OCI-LY1 (cell line): ENCODE results near the gene ZNF768.

Experiments
- H2AFZ ChIP-seq: fragments of 200-600 bp; sonication (generic), shearing (Covaris generic); 2 replicates; pipeline ENCODE4 v1.6.0; 2014; ENCODE audit warnings: antibody characterized with exemption, mild to moderate bottlenecking, low read length
- H3F3A ChIP-seq: fragments of 200-600 bp; sonication (generic), shearing (Covaris generic); 2 replicates; pipeline ENCODE4 v1.6.0; 2014; ENCODE audit warnings: mild to moderate bottlenecking, antibody characterized with exemption, low read length, moderate library complexity; ENCODE audit not compliant: insufficient read depth
- H3K27ac ChIP-seq: fragments of 200-600 bp; sonication (generic); 2 replicates; pipeline ENCODE4 v1.5.1; 2014; ENCODE audit warnings: low read length, mixed run types, mild to moderate bottlenecking, low read depth; ENCODE audit not compliant: poor library complexity, severe bottlenecking
- H3K27me3 ChIP-seq: fragments of 200-600 bp; sonication (generic); 2 replicates; pipeline ENCODE4 v1.6.0; 2014; ENCODE audit warnings: antibody characterized with exemption, mild to moderate bottlenecking, low read length, moderate library complexity; ENCODE audit not compliant: insufficient read depth
- H3K36me3 ChIP-seq: fragments of 200-600 bp; sonication (generic); 2 replicates; pipeline ENCODE4 v1.6.1; 2014; ENCODE audit warnings: mild to moderate bottlenecking, antibody characterized with exemption, low read length, moderate library complexity, mixed read lengths; ENCODE audit not compliant: insufficient read depth
- H3K4me1 ChIP-seq: fragments of 200-600 bp; sonication (generic); 2 replicates; pipeline ENCODE4 v1.5.1; 2014; ENCODE audit warnings: mild to moderate bottlenecking, low read length, moderate library complexity; ENCODE audit not compliant: insufficient read depth, severe bottlenecking
- H3K4me2 ChIP-seq: fragments of 200-600 bp; sonication (generic), shearing (Covaris generic); 2 replicates; pipeline ENCODE4 v1.6.1; 2014; ENCODE audit warnings: low read length
- H3K4me3 ChIP-seq: fragments of 200-600 bp; sonication (generic); 2 replicates; pipeline ENCODE4 v1.5.1; 2014; ENCODE audit warnings: low read length, low read depth, mild to moderate bottlenecking, mixed read lengths; ENCODE audit not compliant: poor library complexity, severe bottlenecking
- H3K79me2 ChIP-seq: fragments of 200-600 bp; shearing (Covaris generic); 2 replicates; pipeline ENCODE4 v1.6.1; 2016; ENCODE audit warnings: mixed run types, low read length, mixed read lengths; ENCODE audit not compliant: insufficient read depth
- H3K9ac ChIP-seq: fragments of 200-600 bp; sonication (generic), shearing (Covaris generic); 2 replicates; pipeline ENCODE4 v1.6.1; 2014; ENCODE audit warnings: mild to moderate bottlenecking, low read length, mixed read lengths
- H3K9me2 ChIP-seq: fragments of 200-600 bp; sonication (generic), shearing (Covaris generic); 2 replicates; pipeline ENCODE4 v1.6.1; 2014; ENCODE audit warnings: low read depth, mild to moderate bottlenecking, low read length, mixed read lengths
- H3K9me3 ChIP-seq: fragments of 200-600 bp; shearing (Covaris generic); 2 replicates; pipeline ENCODE4 v1.6.1; 2014; ENCODE audit warnings: low read length, mixed read lengths
- H4K20me1 ChIP-seq: fragments of 200-600 bp; sonication (generic), shearing (Covaris generic); 2 replicates; pipeline ENCODE4 v1.6.0; 2016; ENCODE audit warnings: mild to moderate bottlenecking, low read length; ENCODE audit not compliant: insufficient read depth
- EZH2 ChIP-seq: fragments of 200-600 bp; sonication (generic), shearing (Covaris generic); IDR thresholded peaks from 2 replicates; pipeline ENCODE4 v1.8.0; 2017; ENCODE audit warnings: borderline replicate concordance, mixed run types, mild to moderate bottlenecking, antibody characterized with exemption, low read length, moderate library complexity, mixed read lengths
- TF ChIP-seq, protein P1 (sequence below): fragments of 200-600 bp; sonication (generic), shearing (Covaris generic); IDR thresholded peaks from 2 replicates; pipeline ENCODE4 v1.5.1; 2017; ENCODE audit warnings: mild to moderate bottlenecking, antibody characterized with exemption, low read length, moderate library complexity, mixed read lengths

The ZNF768 gene

DNA sequence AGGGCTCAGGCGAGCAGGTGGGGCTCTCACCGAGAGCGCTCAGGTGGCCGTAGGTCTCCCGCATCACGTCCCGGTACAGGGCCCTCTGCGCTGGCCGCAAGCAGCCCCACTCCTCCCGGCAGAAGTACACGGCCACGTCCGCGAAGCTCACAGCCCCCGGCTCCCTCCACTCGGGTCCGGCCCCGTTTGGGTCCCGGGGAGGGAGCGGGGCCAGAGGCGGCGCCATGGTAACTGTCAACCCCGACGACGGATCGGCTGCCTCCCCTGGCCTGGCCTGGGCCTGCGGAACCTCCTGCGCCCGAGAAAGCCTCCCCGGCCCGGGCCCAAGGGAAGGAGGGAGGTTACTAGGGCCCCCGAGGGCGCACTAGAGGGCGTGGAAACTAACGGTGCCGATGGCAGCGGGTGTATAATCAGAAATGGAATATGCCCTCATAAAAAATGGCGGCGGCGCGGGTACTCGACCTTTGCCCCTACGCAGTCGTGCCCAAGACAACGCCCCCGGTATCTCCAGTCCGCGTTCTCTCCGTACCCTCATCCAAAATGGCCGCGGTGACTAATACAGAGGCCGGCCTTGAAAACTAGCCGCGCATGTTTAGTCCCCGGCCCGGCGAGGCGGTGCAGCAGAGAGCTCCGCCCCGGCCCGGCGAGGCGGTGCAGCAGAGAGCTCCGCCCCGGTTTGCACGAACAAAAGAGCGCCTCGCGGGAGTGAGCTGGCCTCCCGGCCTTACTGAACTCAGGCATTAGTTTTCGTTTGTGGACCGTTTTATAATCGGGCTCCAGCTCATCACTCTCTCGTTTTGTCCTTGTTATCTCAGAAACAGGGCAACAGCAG is 31.8 kb upstream of the ZNF768 start, which contains the start of gene ZNF764:
ZNF764 (minus strand) TSS at position 418 of the 832 bp plus-strand sequence; CDS start at position 226, 192 bp downstream.
- H2AFZ ChIP-seq, result no peak within 1 kb of the TSS
- H3K27me3 ChIP-seq, result no peaks in the 10 kb centered on the region
- H4K20me1 ChIP-seq, result no peaks in the 10 kb centered on the region
- peak within 1 kb of the TSS; percentile 61 for H3K4me2 ChIP-seq
- peaks cover 33% of the 10 kb centered on the region for H3K36me3 ChIP-seq
- H3K9me3 ChIP-seq, result no peaks in the 10 kb centered on the region
- H3K9ac ChIP-seq, result peak within 1 kb of the TSS; percentile 93
- H3K79me2 ChIP-seq, result 0 out of 2 replicates have a peak, but pooled peaks cover 4% of the 10 kb centered on the region
- TF ChIP-seq EZH2, result no peak
- TF ChIP-seq, protein P1, sequence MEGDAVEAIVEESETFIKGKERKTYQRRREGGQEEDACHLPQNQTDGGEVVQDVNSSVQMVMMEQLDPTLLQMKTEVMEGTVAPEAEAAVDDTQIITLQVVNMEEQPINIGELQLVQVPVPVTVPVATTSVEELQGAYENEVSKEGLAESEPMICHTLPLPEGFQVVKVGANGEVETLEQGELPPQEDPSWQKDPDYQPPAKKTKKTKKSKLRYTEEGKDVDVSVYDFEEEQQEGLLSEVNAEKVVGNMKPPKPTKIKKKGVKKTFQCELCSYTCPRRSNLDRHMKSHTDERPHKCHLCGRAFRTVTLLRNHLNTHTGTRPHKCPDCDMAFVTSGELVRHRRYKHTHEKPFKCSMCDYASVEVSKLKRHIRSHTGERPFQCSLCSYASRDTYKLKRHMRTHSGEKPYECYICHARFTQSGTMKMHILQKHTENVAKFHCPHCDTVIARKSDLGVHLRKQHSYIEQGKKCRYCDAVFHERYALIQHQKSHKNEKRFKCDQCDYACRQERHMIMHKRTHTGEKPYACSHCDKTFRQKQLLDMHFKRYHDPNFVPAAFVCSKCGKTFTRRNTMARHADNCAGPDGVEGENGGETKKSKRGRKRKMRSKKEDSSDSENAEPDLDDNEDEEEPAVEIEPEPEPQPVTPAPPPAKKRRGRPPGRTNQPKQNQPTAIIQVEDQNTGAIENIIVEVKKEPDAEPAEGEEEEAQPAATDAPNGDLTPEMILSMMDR, result peak; percentile 13; the same call in 1 of the 2 replicates
- 0 out of 2 replicates have a peak, but pooled peaks cover 3% of the 10 kb centered on the region for H3F3A ChIP-seq
- H3K4me3 ChIP-seq, result peak within 1 kb of the TSS; percentile 82
- H3K27ac ChIP-seq, result peak within 1 kb of the TSS; percentile 64
- no peaks in the 10 kb centered on the region for H3K9me2 ChIP-seq
- peaks cover 21% of the 10 kb centered on the region for H3K4me1 ChIP-seq

DNA sequence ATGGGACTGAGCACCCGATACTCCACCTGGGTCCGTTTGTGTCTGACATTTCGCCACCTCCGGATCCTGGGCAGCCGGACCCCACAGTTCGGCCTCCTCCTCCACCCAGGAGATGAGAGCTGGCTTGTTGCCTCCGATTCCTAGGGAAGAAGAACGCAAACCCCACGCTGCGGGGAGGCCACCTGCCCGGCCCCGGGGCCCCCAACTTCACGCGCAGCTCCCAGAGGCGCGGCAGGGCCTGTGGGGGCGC is 31.3 kb upstream of the ZNF768 start:
- TF ChIP-seq, protein P1, result no peak
- TF ChIP-seq EZH2, result no peak
- peak overlapping the region; percentile 82 for H3K4me3 ChIP-seq
- H3K27me3 ChIP-seq, result no peaks in the 10 kb centered on the region
- H3F3A ChIP-seq, result 0 out of 2 replicates have a peak, but pooled peaks cover 3% of the 10 kb centered on the region
- no peak overlapping the region for H2AFZ ChIP-seq
- no peaks in the 10 kb centered on the region for H3K9me2 ChIP-seq
- peak overlapping the region; percentile 93 for H3K9ac ChIP-seq
- peak overlapping the region; percentile 64 for H3K27ac ChIP-seq
- no peaks in the 10 kb centered on the region for H3K9me3 ChIP-seq
- peak overlapping the region; percentile 61 for H3K4me2 ChIP-seq
- H3K79me2 ChIP-seq, result 0 out of 2 replicates have a peak, but pooled peaks cover 4% of the 10 kb centered on the region
- H3K4me1 ChIP-seq, result peaks cover 21% of the 10 kb centered on the region
- H3K36me3 ChIP-seq, result peaks cover 38% of the 10 kb centered on the region
- no peaks in the 10 kb centered on the region for H4K20me1 ChIP-seq

DNA sequence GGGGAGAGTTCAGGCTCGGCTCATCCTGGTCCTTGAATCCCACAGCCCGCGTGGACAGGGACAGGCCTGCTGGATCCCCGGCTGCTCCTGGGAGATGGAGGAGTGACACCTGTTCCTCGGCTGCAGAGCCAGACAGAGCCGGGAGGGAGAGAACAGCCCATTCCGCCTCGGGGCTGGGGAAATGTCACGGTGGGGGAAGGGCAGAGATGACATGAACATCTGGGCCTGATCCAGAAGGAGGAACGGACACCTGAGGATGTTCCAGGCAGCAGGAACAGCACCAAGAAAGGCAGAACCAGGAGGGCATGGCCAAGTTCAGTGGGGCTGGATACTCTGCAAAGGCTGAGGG is 29.7 kb upstream of the ZNF768 start:
- TF ChIP-seq EZH2, result no peak
- TF ChIP-seq, protein P1, result no peak
- 0 out of 2 replicates have a peak, but pooled peaks cover 3% of the 10 kb centered on the region for H3F3A ChIP-seq
- H3K9me2 ChIP-seq, result no peaks in the 10 kb centered on the region
- peaks cover 41% of the 10 kb centered on the region for H3K36me3 ChIP-seq
- no peaks in the 10 kb centered on the region for H4K20me1 ChIP-seq
- H3K4me1 ChIP-seq, result peaks cover 13% of the 10 kb centered on the region
- H3K27ac ChIP-seq, result no peak overlapping the region
- no peak overlapping the region for H3K4me2 ChIP-seq
- H3K27me3 ChIP-seq, result no peaks in the 10 kb centered on the region
- no peak overlapping the region for H3K4me3 ChIP-seq
- 0 out of 2 replicates have a peak, but pooled peaks cover 4% of the 10 kb centered on the region for H3K79me2 ChIP-seq
- no peak overlapping the region for H2AFZ ChIP-seq
- no peak overlapping the region for H3K9ac ChIP-seq
- no peaks in the 10 kb centered on the region for H3K9me3 ChIP-seq
